GM18907 (cell line): ENCODE data around the gene FKBP14.
"Not testable (repeated sequence)": the region's sequence is repeated elsewhere in the genome, so short reads cannot be mapped to it uniquely, and the experiment has no call there.

ENCODE experiments used
- ATAC-seq: cut with Tn5 transposase; IDR thresholded peaks from one replicate; pipeline ENCODE4 v1.9.1; 2021; ENCODE audit warnings: mild to moderate bottlenecking, moderate library complexity; ENCODE audit not compliant: unreplicated experiment

Gene FKBP14

GRCh38 chr7:29961611-29962010 is 64.9 kb downstream of the FKBP14 start:
- ATAC-seq = not testable (repeated sequence)
